HCT116 (cell line): Measurements from ENCODE around the gene CRISPLD2. TPM values are rescaled to one million over a fixed set of nuclear protein-coding genes. Genes with fewer than 3 reads are reported as not detected.

ENCODE experiments used
- ATAC-seq: fragments of 200-7000 bp; cut with Tn5 transposase; 2 replicates; pipeline ENCODE4 v1.9.1; 2020; ENCODE audit warnings: mild to moderate bottlenecking, moderate library complexity
- BruUV-seq: library from RNA; stranded (reverse); fragments of 400-500 nt; replicated peaks from 2 replicates; lab custom pipeline; 2021; lab: Mats Ljungman, UMichigan
- CTCF ChIA-PET: fragments of 300-600 bp; sonication (Branson Sonifier 250); formaldehyde crosslinking; loops from one replicate; lab custom pipeline; 2021; ENCODE audit warnings: antibody characterized with exemption; lab: Charles Lee
- POLR2A ChIA-PET: fragments of 300-600, 350-600 bp; sonication (Branson Sonifier 250); formaldehyde crosslinking; loops from one replicate; lab custom pipeline; 2021; ENCODE audit warnings: antibody characterized with exemption; lab: Charles Lee
- RAD21 ChIA-PET, 2 experiments: fragments of 300-600 bp; sonication (Branson Sonifier 250); formaldehyde crosslinking; loops; one replicate each; lab custom pipeline; 2023; ENCODE audit warnings: low total read pairs in 2 of 2; ENCODE audit not compliant: uncharacterized antibody in 2 of 2, unreplicated experiment in 2 of 2, low non-redundant PET in 1 of 2; lab: Charles Lee
- DNase-seq: peaks from one replicate; pipeline ENCODE4 v3.0.0-alpha.2; 2010; ENCODE audit warnings: low read depth, low spot score
- H2AFZ ChIP-seq: fragments of 200-600 bp; shearing (Covaris generic), sonication (generic); 2 replicates; pipeline ENCODE4 v1.6.1; 2017; ENCODE audit warnings: low read depth, mixed run types, mixed read lengths, antibody characterized with exemption, low read length; ENCODE audit not compliant: poor library complexity, severe bottlenecking
- H3K27ac ChIP-seq: 2 replicates; pipeline ENCODE4 v1.5.1; 2012; ENCODE audit warnings: low read depth, low read length
- H3K27me3 ChIP-seq: fragments of 200-600 bp; sonication (generic); 2 replicates; pipeline ENCODE4 v1.6.1; 2016; ENCODE audit warnings: mixed run types, low read length, mixed read lengths; ENCODE audit not compliant: insufficient read depth
- H3K36me3 ChIP-seq, 2 experiments: fragments of 200-500 bp in 1 of 2; fragments of 200-600 bp in 1 of 2; sonication (Bioruptor generic) in 1 of 2; sonication (generic) in 1 of 2; 2 replicates each; pipeline versions ENCODE4 v1.5.1 to v1.6.1; 2014 to 2016; ENCODE audit warnings: low read length in 2 of 2, inconsistent platforms in 1 of 2, mixed read lengths in 1 of 2, mixed run types in 1 of 2; ENCODE audit not compliant: insufficient read depth in 2 of 2, control insufficient read depth in 1 of 2
- H3K4me1 ChIP-seq, 2 experiments: fragments of 200-600 bp in 1 of 2; sonication (generic) in 1 of 2; 2 replicates each; pipeline versions ENCODE4 v1.5.1 to v1.6.1; 2012 to 2017; ENCODE audit warnings: low read length in 2 of 2, inconsistent platforms in 1 of 2, mild to moderate bottlenecking in 1 of 2, mixed read lengths in 1 of 2, mixed run types in 1 of 2, moderate library complexity in 1 of 2; ENCODE audit not compliant: insufficient read depth in 2 of 2, control insufficient read depth in 1 of 2
- H3K4me2 ChIP-seq: fragments of 200-600 bp; sonication (generic); 2 replicates; pipeline ENCODE4 v1.6.1; 2017; ENCODE audit warnings: mixed run types, low read length, mixed read lengths
- H3K4me3 ChIP-seq, 2 experiments: fragments of 200-600 bp in 1 of 2; sonication (generic) in 1 of 2; replicated peaks in 1 of 2; 2 replicates each; pipeline ENCODE4 v1.5.1; 2011 to 2016; ENCODE audit warnings: low read length in 2 of 2, control low read depth in 1 of 2, low read depth in 1 of 2, mild to moderate bottlenecking in 1 of 2, mixed read lengths in 1 of 2, mixed run types in 1 of 2
- H3K79me2 ChIP-seq: fragments of 200-600 bp; sonication (generic); 2 replicates; pipeline ENCODE4 v1.6.1; 2017; ENCODE audit warnings: mild to moderate bottlenecking, mixed run types, low read length, moderate library complexity, mixed read lengths; ENCODE audit not compliant: insufficient read depth
- H3K9ac ChIP-seq: fragments of 200-600 bp; sonication (generic); 2 replicates; pipeline ENCODE4 v1.6.1; 2016; ENCODE audit warnings: low read length, mixed read lengths
- H3K9me2 ChIP-seq: fragments of 200-600 bp; sonication (generic), shearing (Covaris generic); 2 replicates; pipeline ENCODE4 v1.6.1; 2017; ENCODE audit warnings: mixed run types, mild to moderate bottlenecking, moderate library complexity; ENCODE audit not compliant: insufficient read depth
- H3K9me3 ChIP-seq, 2 experiments: fragments of 200-500 bp in 1 of 2; fragments of 200-600 bp in 1 of 2; sonication (Bioruptor generic) in 1 of 2; sonication (generic) in 1 of 2; 2 replicates each; pipeline ENCODE4 v1.6.1; 2014 to 2017; ENCODE audit warnings: low read length in 2 of 2, mixed read lengths in 2 of 2, inconsistent platforms in 1 of 2, low read depth in 1 of 2, mild to moderate bottlenecking in 1 of 2, mixed run types in 1 of 2, moderate library complexity in 1 of 2; ENCODE audit not compliant: control insufficient read depth in 1 of 2, insufficient read depth in 1 of 2
- H4K20me1 ChIP-seq: fragments of 200-600 bp; sonication (generic), shearing (Covaris generic); 2 replicates; pipeline ENCODE4 v1.6.1; 2017; ENCODE audit warnings: mixed run types, mild to moderate bottlenecking, moderate library complexity; ENCODE audit not compliant: insufficient read depth
- ATF3 ChIP-seq: IDR thresholded peaks from 2 replicates; pipeline ENCODE4 v1.6.1; 2012
- CBX3 ChIP-seq: IDR thresholded peaks from 2 replicates; pipeline ENCODE4 v1.6.1; 2012; ENCODE audit warnings: low read depth
- CEBPB ChIP-seq: IDR thresholded peaks from 2 replicates; pipeline ENCODE4 v1.6.1; 2012; ENCODE audit warnings: low read depth
- CTCF ChIP-seq, 3 experiments: fragments of 200-600 bp in 1 of 3; sonication (generic) in 1 of 3; IDR thresholded peaks in 2 of 3; conservative IDR thresholded peaks in 1 of 3; 2 replicates each; pipeline ENCODE4 v1.5.1; 2012 to 2017; ENCODE audit warnings: low read depth in 2 of 3, low read length in 2 of 3, antibody characterized with exemption in 1 of 3, borderline replicate concordance in 1 of 3, control low read depth in 1 of 3, mild to moderate bottlenecking in 1 of 3, mixed read lengths in 1 of 3, mixed run types in 1 of 3, moderate library complexity in 1 of 3; ENCODE audit not compliant: insufficient read depth in 1 of 3
- EGR1 ChIP-seq: IDR thresholded peaks from 2 replicates; pipeline ENCODE4 v1.6.1; 2012; ENCODE audit warnings: low read depth
- EZH2phosphoT487 ChIP-seq: fragments of 200-600 bp; IDR thresholded peaks from 2 replicates; pipeline ENCODE4 v1.6.1; 2018; ENCODE audit warnings: antibody characterized with exemption, borderline replicate concordance
- FOSL1 ChIP-seq: IDR thresholded peaks from 2 replicates; pipeline ENCODE4 v1.6.1; 2012; ENCODE audit warnings: low read depth
- JUND ChIP-seq: IDR thresholded peaks from 2 replicates; pipeline ENCODE4 v1.6.1; 2012
- POLR2A ChIP-seq: IDR thresholded peaks from 2 replicates; pipeline ENCODE4 v1.7.0; 2011; ENCODE audit warnings: borderline replicate concordance; ENCODE audit not compliant: insufficient read depth, insufficient read length; ENCODE audit errors: extremely low read depth
- POLR2AphosphoS5 ChIP-seq: IDR thresholded peaks from 2 replicates; pipeline ENCODE4 v1.6.1; 2011; ENCODE audit warnings: mild to moderate bottlenecking, low read depth, low read length, moderate library complexity
- RAD21 ChIP-seq: IDR thresholded peaks from 2 replicates; pipeline ENCODE4 v1.6.1; 2012; ENCODE audit warnings: low read depth, mild to moderate bottlenecking
- REST ChIP-seq: IDR thresholded peaks from 2 replicates; pipeline ENCODE4 v1.6.1; 2012; ENCODE audit warnings: low read depth
- SIN3A ChIP-seq: IDR thresholded peaks from 2 replicates; pipeline ENCODE4 v1.6.1; 2012; ENCODE audit warnings: low read depth
- SRF ChIP-seq: IDR thresholded peaks from 2 replicates; pipeline ENCODE4 v1.6.1; 2012; ENCODE audit warnings: low read depth
- TCF7L2 ChIP-seq: IDR thresholded peaks from 2 replicates; pipeline ENCODE4 v1.7.0; 2011; ENCODE audit warnings: borderline replicate concordance, inconsistent platforms; ENCODE audit not compliant: insufficient read depth, insufficient read length; ENCODE audit errors: extremely low read depth
- YY1 ChIP-seq: IDR thresholded peaks from 2 replicates; pipeline ENCODE4 v1.6.1; 2011; ENCODE audit warnings: low read length, low read depth, moderate library complexity, mild to moderate bottlenecking; ENCODE audit not compliant: insufficient replicate concordance; ENCODE audit errors: extremely low read depth
- ZBTB33 ChIP-seq: IDR thresholded peaks from 2 replicates; pipeline ENCODE4 v1.6.1; 2011; ENCODE audit warnings: mild to moderate bottlenecking, low read length, moderate library complexity; ENCODE audit not compliant: insufficient replicate concordance; ENCODE audit errors: extremely low read depth
- ZFX ChIP-seq: fragments of 450-650 bp; IDR thresholded peaks from 2 replicates; pipeline ENCODE4 v1.6.1; 2017
- ZNF274 ChIP-seq: fragments of 200-500 bp; sonication (Bioruptor generic); IDR thresholded peaks from 2 replicates; pipeline ENCODE4 v1.6.1; 2014; ENCODE audit warnings: mild to moderate bottlenecking, low read depth, low read length, inconsistent platforms
- intact Hi-C: fragments of 100-400 bp; cut with micrococcal nuclease; formaldehyde crosslinking; loops from 2 replicates; pipeline ENCODE4 v1.10.0; 2022
- total RNA-seq: library from RNA; stranded (reverse); gene quantifications from one replicate; pipeline ENCODE4 v1.2.1, GENCODE V29; 2021; ENCODE audit not compliant: unreplicated experiment

The CRISPLD2 gene
- total RNA-seq, 1 experiment from 2014 or later: 4.6 TPM

GRCh38 chr16:84854759-84855158 lies 35.0 kb downstream of the CRISPLD2 start:
- DNase-seq (no peak), ATAC-seq (no peak)
- H3K4me1 ChIP-seq: peaks cover 0 to 8% of the 10 kb centered on the region in 2 experiments; a peak in 3 of 4 replicates
- no peak for TF ChIP-seq SRF
- no peak for TF ChIP-seq CEBPB
- TF ChIP-seq ATF3: no peak
- TF ChIP-seq CTCF (IDR thresholded peaks at IDR 0.05 in 2 of 3, conservative IDR thresholded peaks at IDR 0.05 in 1 of 3; ENCODE audit: borderline replicate concordance in 1 of 3, insufficient read depth in 1 of 3, low read depth in 2 of 3, low read length in 2 of 3): no peak
- no peak for TF ChIP-seq RAD21
- TF ChIP-seq JUND: no peak
- no peak for TF ChIP-seq YY1
- no peak for TF ChIP-seq EGR1
- TF ChIP-seq FOSL1: no peak
- TF ChIP-seq ZBTB33: no peak
- TF ChIP-seq CBX3: no peak
- no peak for TF ChIP-seq ZFX
- no peak for TF ChIP-seq REST
- no peak for TF ChIP-seq SIN3A
- no peak for TF ChIP-seq POLR2A
- no peak for TF ChIP-seq POLR2AphosphoS5
- TF ChIP-seq ZNF274: no peak
- no peak for TF ChIP-seq TCF7L2
- no peak for TF ChIP-seq EZH2phosphoT487
- RAD21 ChIA-PET: no interaction called here
- H3K79me2 ChIP-seq: no peaks in the 10 kb centered on the region
- no TSS peak for BruUV-seq
- no peak overlapping the region for H2AFZ ChIP-seq
- H3K4me2 ChIP-seq: no peak overlapping the region
- POLR2A ChIA-PET: no interaction called here
- H3K36me3 ChIP-seq: no peaks in the 10 kb centered on the region
- H3K9me3 ChIP-seq: peaks cover 0 to 4% of the 10 kb centered on the region in 2 experiments; a peak in 2 of 4 replicates
- CTCF ChIA-PET: no interaction called here
- no peak overlapping the region for H3K9ac ChIP-seq
- no peaks in the 10 kb centered on the region for H4K20me1 ChIP-seq
- H3K27ac ChIP-seq: no peak overlapping the region
- H3K9me2 ChIP-seq: no peaks in the 10 kb centered on the region
- H3K4me3 ChIP-seq: no peak overlapping the region
- no peaks in the 10 kb centered on the region for H3K27me3 ChIP-seq
- intact Hi-C loops: no loop called here
